HG02870 (cell line): ENCODE measurements around the gene KIAA1671.

Source experiments
- ATAC-seq: cut with Tn5 transposase; IDR thresholded peaks from one replicate; pipeline ENCODE4 v1.9.1; 2021; ENCODE audit warnings: mild to moderate bottlenecking, moderate library complexity; ENCODE audit not compliant: unreplicated experiment

The KIAA1671 gene

DNA sequence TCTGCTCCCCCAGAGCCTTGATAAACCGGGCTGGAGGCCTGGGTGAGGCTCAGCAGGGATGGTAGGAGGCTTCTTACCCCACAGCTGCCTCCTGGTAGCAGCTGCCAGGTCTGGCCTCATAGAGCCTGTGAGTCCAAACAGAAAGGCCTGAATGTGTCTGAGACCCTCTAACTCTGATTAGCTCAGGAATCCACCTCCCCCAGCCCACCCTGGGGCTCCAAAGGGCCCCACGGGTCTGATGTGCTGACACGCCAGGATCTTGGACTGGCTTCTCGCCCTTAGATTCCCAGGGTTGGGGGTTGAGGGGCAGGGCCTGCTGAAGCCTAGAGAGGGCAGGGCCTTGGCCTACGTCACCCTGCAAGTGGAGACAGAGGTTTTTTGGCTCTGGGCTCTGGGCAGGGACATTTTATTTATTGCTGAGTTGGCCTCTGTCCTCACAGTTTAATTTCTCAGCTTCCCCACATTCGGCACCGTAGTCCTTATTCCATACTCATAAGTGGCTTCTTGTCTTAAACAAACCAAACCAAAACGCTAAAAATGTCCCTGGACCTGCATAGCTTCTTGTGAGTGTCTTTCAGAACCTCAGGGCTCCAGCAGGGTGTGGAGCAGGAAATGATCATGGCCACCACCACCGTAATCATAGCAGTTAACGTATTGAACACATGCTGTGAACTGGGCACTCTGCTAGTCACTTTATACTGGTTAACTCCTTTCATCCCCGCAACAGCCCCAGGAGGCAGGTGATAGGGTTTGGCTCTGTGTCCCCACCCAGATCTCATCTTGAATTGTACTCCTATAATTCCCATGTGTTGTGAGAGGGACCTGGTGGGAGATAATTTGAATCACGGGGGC lies 25.1 kb downstream of the KIAA1671 start:
- ATAC-seq = no peak

DNA sequence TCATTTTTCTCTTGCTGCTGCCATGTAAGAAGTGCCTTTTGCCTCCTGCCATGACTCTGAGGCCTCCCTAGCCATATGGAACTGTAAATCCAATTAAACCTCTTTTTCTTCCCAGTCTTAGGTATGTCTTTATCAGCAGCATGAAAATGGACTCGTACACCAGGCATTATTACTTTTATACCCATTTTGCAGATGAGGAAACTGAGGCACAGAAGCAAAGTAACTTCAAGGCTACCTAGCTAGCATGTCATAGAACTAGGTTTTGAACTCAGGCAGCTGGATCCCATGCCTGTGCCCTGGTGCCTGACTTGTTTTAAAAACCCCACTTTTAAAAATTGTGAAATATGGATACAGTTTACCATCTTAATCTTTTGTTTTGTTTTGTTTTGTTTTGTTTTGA lies 25.8 kb downstream of the KIAA1671 start:
- ATAC-seq = no peak

DNA sequence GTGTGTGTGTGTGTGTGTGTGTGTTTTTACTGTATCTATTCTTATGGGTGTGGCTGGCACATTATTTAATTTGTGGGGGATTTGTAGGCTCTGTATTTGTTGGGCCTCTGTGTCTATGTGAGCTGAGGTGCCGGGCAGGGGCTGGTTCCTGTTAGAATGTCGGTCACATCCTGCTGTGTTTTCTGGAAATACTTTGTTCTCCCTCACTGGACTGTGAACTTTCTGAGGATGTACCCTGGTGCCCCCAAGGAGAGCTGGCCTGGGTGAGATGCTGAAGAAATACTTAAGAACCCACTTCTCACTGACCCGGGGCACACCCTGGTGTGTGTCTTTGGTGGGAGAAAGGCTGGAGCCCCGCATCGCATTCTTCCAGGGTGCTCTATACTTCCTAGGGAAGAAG lies 28.6 kb downstream of the KIAA1671 start:
- ATAC-seq = no peak

DNA sequence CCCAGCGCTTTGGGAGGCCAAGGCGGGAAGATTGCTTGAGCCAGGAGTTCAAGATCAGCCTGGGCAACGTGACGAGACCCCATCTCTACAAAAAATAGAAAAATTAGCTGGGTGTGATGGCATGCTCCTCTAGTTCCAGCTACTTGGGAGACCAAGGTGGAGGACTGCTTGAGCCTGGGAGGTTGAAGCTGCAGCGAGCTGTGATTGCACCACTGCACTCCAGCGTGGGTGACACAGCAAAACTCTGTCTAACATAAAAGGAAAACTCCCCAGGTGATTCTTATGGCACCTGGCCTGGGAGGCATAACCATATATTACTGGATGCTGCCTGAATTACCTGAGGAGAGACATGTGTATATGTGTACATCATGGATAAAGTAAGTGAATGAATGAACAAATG lies 29.1 kb downstream of the KIAA1671 start:
- no peak for ATAC-seq

DNA sequence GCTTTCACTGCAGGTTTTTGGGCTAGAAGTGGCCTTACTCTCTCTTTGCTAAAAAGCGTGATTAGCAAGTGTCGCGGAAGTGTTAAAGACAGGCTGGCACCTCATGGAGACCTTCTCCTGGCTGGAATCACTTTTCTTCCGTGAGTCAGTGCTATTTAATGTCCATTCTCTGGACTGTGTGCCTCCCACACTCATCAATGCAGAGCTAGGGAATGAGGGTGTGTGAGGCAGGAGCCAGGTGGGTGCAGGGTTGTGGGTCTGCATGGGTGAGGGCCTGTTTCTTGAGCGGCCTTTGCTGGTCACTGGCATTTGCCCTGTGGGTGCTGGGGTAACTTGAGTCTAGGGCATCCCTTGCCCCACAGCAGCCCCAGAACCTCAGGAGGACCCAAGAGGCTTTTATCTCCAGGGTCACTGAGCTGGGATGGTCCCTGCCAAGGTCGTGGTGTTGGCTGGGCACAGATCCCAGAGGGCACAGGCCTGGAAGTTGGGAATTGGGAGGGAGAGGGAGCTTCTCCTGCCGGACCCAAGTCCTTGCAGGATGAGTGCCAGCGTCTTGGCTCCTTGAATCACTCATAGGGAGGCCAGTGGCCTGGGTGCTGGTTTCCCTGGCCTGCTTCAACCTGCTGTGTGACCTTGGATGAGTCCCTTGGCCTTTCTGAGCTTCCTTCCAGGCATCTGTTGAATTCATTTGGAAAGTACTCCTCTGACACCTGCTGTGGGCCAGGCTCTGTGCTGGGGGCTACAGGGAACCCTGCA lies 30.0 kb downstream of the KIAA1671 start:
- no peak for ATAC-seq

DNA sequence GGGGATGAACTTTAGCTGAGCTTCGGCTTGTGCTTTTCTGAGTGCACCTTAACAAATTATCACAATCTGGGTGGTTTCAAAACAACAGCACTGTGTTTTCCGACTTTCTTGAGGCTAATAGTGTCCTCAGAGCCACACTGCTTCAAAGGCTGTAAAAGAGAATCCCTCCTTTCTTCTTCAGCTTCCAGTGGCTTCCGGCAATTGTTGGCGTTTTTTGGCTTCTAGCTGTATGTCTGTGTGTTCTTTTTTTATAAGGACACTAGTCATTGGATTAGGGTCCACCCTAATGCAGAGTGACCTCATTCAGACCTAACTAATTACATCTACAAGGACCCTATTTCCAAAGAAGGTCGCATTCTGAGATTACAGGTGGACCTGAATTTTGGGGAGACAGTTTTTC lies 30.6 kb downstream of the KIAA1671 start:
- ATAC-seq = no peak

DNA sequence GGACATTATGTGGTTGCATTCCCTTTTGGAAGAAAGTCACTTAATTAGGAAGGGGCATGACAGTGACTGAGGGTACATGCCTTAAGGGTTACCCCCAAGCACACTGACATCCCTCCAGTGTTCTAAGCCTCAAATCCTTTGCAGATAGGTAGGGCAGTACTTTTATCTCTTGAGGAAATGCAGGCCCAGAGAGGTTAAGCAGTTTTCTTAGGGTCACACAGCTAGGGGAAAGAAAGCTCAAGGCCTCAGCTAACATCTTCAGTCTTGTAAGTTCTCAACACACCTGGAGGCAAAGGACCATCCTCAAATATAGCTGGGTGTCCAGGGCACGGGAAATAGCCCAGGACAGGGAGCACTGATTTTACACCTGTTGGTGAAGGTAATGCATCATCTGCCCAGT lies 31.6 kb downstream of the KIAA1671 start:
- no peak for ATAC-seq

DNA sequence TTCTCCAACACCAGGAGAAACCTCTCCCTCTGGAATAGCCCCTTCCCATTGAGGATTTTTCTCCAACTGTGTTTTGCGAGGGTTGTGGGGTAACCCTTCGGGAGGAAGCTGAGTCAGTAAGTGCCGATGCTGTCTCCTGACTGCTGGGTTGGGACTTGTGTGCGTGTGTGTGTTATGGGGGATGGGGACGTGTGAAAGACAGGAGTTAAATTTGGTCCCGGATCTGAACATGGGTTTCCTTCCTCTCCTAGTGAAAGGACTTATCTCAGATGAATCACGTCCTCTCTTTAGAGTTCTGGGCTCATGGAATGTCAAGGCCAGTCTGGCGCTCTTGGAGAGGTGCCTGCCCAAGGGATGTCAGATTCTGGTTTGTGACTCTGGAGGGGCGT lies 33.3 kb downstream of the KIAA1671 start:
- ATAC-seq = no peak

DNA sequence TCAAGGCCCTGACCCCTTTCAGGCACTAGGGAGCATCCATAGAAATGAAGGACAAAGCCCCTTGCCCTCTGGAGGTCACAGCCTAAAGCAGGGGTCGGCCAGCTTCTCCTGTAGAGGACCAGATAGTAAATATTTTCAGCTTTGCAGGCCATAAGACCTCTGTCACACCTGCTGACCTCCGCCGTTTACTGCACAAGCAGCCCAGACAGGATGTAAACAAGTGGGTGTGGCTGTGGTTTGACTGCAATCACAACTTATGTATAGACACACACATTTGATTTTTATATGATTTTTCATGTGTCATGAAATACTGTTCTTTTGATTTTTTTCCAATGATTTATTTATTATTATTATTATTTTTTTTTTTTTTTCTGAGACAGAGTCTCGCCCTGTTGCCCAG lies 34.3 kb downstream of the KIAA1671 start:
- ATAC-seq = no peak

DNA sequence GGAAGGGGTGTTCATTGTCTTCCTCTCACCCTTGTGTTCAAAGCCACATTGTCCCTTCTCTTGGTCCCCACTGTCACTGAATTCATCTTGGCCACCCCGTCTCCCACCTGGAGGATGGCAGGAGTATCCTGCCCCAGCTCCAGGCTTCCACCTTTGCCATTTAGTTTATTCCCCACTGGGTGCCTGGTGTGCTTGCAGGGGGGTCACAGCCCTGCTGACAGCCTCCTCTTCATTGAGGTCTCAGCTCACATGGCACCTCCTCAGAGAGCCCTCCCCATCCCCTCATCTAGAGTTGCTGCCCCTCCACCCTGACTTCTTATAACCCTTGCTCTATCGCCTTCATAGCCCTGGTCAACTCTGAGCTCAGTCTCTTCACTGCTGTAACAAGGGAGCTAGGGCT lies 36.6 kb downstream of the KIAA1671 start:
- no peak for ATAC-seq

DNA sequence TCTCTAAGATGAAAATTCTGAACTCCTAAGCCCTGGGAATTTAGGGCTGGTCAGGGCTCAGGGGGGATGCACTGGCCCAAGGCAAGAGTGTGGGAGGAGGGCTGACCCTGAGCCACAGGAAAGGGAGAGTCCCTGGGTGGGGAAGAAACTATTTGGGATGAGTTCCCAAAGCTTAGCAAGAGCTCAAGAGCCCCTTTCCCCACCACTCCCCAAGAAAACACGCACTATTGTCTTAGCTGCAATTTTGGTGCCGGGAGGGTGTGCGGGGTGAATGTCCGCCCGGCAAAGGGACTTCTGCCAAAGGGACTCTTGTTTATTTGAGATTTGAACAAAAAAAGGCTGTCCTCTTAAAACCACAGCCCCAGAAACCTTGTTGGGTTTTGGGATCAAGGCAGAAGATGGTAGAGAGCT lies 37.0 kb downstream of the KIAA1671 start:
- ATAC-seq = no peak

DNA sequence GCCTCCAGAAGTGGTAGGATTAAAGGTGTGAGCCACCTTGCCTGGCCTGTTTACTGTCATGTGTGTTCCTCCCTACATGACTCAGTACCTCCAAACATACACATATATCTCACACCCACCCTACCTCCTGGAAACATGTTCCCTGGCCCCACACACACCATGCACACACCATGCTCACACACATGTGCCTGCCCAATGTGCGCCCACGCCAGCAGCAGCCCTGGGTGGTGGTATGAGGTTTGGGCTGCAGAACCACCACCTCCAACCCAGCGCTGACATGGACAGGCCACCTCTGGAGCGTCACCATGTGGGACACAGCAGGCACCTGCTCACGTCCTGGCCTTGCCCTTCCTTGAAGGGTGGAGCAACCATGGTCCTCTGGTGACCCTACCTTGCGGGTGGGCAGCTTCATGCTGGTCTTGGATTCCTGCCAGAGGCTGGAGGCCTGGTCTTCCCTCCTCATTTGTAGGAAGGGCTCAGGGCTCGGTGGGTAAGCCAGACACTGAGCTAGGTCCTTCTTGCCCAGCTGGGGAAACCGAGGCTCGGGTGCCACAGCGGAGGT lies 37.9 kb downstream of the KIAA1671 start:
- ATAC-seq = no peak

DNA sequence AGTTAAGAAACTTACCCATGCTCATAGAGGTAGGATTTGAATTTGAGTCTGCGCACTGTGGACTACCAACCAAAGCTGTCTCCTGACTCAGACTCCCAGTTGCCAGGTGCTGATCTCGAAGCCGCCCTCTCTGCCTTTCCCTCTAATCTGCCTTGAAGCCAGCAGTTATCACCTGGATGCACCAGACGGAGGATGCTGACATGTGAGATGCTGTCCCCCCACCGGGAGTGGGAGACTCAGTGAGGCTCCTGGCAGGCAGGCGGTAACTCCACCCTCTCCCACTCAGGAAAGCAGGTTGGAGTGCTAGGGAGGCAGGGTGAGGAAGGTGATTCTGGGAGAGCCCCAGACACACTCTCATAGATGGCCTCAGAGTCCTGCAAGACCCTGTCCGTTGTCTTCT lies 40.4 kb downstream of the KIAA1671 start:
- ATAC-seq = no peak

DNA sequence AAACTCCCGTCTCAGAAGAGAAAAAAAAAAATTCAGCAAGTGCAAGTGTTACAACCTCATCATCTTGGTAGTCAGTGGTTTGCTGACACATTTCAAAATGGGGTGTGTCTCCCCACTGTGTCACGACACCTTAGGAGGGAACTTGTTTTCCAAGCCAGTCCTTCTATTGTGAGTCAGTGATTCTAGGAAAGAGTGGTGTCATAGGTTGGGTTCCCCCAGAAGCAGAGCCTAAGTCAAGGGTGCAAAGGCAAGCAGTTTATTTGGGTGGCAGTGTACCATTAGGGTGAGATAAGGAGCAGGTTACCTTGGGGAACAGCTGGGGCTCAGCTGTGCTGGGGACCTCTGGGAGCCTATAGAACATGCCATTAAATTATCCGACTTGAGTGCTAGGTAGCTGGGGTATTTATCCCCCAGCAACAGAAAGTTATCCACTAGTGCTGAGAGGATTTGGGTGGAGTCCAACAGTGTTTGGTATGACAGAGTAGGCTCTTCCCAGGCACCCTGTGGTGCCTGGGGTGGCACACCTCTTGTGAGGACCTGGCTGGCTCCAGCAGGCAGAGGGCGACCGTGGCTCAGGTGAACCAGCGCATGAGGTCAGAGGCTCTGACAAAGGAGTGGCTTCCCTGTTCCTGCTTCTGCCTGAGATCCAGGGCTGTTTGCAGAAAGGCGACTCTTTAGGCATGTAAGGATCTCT lies 41.7 kb downstream of the KIAA1671 start:
- ATAC-seq = no peak

DNA sequence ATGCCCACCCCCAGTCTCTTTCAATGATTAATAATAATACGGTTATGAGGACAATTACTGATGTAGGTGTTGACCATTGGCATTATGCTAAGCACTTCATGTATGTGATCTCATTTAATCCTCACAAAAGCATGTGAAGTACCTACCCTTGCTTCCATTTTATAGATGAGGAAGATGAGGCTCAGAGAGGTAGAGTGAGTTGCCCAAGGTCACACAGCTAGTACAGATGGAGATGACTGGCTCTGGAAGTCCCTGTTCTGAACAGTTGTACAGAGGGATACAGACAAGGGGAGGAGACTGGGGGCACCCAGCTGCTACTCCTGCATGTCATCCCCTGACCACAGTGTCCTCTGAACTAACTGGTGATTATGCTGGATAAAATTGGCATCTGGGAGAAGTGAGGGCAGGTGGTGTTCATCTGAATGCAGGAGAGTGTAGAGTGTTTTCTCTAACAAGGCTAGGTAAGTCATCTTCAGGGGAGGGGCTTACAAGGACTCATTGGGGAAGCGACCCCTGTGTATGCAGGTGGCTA lies 43.2 kb downstream of the KIAA1671 start:
- no peak for ATAC-seq

DNA sequence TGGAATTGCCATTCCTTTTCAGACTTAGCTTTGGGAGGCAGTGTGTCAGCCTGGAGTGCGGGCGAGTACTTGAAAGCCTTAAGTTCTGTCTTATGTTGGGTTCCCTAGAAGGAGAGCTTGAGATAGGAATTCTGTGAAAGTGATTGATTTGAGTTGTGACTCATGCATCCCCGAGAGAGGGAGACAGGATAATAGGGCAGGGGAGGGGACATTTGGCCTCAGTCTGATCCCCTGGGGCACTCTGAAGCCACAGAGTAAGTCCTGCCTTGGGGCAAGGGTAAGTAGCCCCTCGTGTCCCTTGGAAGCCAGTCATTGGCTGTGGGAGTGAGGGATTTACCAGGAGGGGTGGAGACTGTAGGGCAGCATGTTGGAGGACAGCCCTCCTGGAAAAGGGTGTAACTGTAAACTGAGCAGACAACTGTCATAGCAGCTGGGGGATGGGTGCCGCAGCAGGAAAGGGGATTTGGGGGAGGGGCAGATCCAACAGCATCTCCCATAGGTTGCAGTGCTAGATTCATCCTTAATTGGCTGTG lies 44.0 kb downstream of the KIAA1671 start:
- no peak for ATAC-seq

DNA sequence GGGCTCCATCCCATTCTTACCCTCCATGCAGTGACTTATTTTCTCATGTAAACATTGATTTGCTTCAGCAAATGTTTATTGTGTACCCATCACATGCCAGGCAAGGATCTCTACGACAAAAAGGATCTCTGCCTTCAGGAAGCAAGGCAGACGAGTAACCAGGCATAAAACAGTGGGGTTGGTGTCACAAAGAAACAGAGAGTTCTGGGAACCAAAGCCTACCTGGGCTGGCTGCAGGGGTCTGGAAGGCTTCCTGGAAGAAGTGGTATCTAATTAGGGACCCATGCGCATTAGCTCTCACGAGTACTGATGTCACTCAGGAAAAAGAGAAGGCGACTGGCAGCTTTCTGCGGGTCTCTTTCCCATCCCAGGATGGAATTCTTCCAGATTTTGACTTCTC lies 44.5 kb downstream of the KIAA1671 start:
- ATAC-seq = no peak

DNA sequence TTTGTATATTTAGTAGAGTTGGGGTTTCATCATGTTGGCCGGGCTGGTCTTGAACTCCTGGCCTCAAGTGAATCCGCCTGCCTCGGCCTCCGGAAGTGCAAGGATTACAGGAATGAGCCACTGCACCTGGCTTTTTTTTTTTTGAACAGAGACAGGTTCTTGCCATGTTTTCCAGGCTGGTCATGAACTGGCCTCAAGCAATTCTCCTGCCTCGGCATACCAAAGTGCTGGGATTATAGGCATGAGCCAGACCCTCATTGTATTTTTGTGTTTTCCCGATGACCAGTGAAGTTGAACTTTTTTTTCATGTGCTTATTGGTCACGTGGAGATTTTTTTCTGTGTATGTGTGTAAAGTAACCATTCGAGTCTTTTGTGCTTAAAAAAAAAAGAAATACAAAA lies 48.2 kb downstream of the KIAA1671 start:
- no peak for ATAC-seq

DNA sequence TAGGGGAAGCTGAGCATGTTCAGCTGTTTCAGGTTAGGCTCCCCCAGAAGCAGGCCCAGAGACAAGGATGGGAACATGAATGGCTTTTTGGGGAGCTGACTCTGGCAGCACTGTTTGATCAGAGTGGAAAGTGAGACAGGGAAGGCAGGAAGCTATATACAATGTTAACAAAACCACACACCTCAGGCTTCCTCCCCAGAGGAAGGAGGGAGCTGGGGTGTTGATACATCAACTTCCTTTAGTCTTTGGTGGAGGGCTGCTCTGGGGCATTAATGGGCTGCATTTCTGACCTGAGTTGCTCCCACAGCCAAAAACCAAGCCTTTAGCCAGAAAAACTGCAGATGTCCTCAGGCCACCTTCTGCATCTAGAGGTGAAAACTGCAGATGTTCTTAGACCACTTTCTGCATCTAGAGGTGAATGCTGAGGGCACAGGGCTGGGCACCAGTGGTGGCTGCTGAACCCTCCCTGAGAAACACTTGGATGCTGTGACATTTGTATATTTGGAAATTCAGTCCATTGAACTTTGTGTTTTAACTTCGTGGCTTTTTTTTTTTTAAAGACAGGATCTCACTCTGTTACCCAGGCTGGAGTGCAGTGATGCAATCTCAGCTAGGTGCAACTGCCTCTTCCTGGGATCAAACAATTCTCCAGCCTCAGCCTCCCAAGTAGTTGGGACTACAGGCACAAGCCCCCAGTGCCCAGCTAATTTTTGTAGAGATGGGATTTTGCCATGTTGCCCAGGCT lies 49.9 kb downstream of the KIAA1671 start:
- no peak for ATAC-seq

DNA sequence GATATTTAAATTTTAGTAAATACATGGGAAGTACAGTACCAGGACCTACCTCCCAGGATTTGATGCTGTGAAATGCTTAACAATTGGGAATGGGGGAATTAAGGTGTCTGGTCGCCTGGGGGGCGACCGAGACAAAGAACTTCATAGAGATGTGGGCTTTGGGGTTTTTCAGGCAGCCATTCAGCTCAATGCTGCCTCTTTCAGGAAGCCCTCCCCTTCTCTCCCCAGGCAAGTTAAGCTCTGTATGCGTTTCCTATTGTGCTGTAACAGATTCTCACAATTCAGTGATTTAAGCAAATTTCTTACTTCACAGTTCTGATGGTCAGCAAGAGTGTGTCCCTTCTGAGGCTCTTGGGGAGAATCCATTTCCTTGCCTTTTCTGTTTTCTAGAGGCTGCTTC lies 53.8 kb downstream of the KIAA1671 start:
- no peak for ATAC-seq
